GM21360 (cell line): ENCODE results near the gene MFNG.

Source experiments
- ATAC-seq: cut with Tn5 transposase; IDR thresholded peaks from one replicate; pipeline ENCODE4 v1.9.1; 2021; ENCODE audit warnings: mild to moderate bottlenecking, moderate library complexity; ENCODE audit not compliant: unreplicated experiment

Gene MFNG

DNA sequence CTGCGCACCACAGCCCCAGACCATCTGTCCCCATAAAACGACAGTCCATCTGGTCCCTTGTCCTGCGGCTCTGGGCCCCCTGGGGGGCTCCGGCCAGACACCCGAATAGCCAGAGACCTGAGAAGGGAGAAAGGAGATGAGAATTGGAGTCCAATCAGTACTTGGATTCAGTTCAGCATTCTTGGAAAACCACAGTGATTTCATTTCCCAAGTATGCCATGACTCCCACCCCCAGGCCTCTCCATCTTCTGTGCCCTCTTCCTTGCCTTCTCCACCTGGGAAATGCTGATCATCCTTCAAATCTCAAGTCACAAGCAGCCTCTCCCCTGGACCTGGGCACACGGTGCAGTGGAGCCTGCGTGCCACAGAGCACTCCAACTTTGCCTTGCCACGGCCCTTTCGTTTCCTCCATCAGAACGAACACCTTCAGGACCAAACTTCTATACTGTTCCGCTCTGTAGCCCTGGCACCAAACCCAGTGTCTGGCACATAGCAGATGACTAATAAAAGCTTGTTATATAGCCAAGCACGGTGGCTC lies 10.9 kb upstream of the MFNG start:
- no peak for ATAC-seq

- no peak for ATAC-seq
Measured at GRCh38 chr22:37496651-37497050, 10.5 kb upstream of the MFNG start.

DNA sequence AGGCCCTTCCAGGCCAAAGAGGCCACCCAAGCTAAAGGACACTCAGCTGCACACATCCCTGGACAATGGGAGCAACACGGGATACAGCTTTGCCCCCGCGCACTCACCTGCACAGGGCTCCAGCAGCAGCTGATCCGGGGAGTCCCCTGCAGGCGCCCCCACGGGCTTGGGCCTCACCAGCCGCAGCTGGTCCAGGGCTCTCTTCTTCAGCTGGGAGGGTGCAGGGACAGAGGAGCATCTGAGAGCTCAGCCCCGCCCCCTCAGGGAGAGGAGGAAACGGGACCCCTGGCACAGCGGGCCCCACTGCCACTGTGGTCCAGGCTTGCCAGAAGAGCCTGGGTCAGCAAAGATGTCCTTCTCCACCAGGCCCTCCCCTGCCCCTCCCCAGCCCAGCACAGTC lies 7.8 kb upstream of the MFNG start:
- ATAC-seq: no peak

DNA sequence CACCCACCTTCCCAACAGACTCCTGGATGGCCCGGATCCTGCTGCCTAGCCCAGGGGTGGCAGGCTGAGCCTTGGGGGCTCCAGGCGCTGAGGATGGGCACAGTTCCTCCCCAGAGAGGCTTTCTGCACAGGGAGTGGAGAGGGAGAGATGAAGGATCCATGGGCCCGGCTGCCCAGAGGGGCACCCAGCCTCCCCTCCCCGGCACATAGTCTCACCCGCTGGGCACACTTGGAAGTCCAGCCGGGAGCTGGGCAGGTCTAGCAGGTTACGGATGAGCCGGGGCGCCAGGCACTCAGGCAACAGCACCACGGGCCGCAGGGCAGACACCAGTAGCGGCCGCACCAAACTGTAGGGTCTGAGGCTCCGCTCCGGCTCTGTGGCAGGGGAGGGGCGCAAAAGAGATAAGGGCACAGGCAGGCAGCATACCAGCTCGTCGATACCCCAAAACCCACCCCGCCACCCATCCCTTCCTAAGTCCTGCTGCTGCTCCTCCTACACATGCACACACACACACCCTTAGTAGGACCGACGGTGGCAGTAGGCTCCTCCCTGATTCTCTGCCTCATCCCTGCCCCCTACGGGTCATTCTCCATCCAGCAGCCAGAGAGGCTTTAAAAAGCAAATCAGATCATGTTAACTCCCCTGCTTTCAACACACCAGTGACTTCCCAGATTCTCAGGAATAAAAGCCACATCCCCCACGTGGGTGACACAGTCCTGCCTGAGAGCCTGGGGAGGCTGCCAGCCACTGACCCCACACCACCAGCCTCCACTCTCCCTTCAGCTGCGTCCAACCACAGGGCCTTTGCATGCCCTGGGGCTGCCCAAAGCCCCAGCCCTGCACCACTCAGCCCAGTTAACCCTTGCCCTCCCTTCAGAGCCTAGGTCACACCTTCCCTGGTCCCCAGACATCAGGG lies 6.5 kb upstream of the MFNG start:
- no peak for ATAC-seq

DNA sequence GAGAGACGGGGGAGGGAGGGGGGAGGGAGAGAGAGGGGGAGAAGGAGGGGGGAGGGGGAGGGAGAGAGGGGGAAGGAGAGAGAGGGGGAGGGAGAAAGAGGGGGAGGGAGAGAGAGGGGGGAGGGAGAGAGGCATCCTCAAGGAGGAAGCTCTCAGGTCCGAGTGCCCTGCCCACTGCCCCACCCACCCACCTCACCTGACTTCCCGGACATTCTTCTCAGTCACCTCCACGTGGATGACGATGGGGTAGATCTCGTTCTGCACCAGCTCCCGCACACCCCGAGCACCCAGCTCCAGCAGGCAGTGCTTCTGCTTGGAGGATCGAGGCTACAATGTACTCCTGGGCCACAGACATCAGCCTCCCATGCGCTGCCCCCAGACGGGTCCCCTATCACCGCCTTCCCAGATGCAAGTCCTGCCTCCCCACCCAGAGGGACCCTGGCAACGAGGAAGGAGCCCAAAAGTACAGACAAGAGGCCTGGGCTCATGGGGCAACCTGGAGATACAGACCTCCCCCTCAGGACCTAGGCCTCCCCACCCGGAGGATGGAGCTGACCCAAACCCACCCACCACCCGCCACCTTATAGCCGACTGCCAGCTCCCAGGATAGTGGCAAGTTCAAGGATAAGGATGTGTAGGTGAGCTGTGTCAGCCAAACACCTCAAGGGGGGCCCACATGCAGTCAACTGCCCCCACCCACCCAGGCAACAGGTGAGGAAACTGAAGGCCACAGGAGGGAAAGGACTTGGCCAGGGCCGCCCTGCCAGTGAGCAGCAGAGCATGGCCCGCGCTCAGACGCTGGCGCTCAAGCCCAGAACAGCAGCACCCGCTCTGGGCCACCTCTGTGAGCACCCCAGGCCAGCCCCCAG lies 5.6 kb upstream of the MFNG start:
- no peak for ATAC-seq

- no peak for ATAC-seq
Measured at GRCh38 chr22:37491106-37491505, 4.9 kb upstream of the MFNG start.

DNA sequence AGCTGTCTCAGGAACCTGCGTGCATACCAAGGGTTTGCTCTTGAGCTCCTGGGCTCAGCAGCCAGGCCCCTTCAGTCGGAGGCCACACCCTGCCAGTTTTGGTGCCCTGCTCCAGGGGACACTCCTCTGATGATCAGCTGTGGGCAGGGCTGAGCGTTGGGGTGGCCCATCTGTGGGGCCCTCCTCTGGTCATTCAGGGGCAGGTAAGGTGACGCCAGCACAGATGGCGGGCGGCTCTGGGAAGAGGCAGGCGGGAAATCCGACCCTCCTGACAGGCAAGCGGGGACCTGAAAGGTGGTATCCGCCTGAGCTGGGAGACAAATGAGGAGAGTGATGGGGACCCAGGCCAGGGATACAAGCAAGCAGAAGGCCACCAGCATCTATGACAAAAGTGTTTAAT lies 3.8 kb upstream of the MFNG start:
- no peak for ATAC-seq

DNA sequence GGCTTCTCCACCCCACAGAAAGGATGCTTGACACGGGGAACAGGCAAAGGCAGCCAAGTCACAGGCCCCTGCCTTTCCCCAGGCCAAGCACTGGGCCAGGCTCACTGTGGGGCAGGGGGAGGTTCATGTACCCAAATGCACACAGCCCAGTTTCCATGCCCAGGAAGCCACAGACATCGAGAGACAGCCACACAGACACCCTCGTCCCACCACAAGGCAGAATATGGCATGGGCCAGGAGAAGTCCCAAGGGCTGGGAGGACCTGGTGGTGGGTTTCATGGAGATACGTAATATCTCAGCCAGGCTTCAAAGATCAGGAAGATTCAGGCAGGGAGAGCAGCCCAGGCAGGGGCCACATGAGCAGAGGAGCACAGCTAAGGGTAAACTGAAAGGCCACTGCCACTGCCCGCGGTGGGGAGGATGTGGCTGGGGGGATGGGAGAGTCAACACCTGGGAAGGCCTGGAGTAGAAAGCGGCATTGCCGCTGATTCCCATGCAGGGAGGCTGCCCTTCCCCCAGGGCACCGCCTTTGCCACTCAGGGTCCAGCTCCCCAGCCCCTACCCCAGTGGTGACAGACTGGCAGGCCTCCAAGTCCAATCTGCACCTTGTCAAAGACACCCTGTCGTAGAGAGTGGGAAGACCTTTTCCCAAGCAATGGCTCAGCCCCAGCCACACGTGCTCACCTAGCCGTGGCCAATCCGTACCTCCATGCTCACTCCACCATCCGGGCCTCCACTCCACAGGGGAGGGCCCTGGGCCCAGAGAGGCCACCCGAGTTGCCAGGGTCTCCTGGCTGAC lies 2.4 kb upstream of the MFNG start:
- no peak for ATAC-seq

DNA sequence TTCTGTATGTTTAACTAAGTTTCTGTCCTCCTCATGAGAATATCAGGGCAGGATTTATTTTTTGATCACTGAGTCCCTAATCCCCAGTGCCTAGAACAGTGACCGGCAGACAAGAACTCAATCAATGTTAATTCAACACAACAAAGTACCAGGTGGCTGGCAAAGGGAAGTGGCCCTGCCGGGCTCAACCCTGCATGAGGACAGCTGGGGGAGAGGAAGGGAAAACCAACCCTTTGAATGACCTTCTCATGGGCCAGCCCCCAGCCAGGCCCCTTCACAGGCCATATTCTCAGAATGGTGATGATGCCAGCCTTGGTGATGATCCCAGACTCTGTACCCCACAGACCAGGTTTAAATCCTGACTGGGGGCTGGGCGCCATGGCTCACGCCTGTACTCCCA lies 1.4 kb upstream of the MFNG start:
- no peak for ATAC-seq

DNA sequence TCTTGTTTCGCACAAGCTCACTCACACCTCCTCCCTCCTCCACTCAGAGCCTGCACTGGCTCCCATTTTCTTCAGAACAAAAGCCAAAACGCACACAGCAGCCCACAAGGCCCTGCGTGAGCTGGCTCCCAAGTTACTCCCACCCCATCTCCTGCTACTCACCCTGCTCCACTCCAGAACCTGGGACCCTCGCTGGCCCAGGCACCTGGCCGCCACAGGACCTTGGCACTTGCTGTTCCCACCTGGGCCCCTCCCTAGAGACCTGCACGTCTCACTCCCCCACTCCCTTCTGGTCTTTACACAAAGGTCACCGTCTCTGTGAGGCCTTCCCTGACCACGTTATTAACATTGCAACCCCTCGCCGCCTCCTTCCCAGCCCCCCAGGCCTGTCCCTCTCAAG lies 945 bp upstream of the MFNG start:
- ATAC-seq: no peak

DNA sequence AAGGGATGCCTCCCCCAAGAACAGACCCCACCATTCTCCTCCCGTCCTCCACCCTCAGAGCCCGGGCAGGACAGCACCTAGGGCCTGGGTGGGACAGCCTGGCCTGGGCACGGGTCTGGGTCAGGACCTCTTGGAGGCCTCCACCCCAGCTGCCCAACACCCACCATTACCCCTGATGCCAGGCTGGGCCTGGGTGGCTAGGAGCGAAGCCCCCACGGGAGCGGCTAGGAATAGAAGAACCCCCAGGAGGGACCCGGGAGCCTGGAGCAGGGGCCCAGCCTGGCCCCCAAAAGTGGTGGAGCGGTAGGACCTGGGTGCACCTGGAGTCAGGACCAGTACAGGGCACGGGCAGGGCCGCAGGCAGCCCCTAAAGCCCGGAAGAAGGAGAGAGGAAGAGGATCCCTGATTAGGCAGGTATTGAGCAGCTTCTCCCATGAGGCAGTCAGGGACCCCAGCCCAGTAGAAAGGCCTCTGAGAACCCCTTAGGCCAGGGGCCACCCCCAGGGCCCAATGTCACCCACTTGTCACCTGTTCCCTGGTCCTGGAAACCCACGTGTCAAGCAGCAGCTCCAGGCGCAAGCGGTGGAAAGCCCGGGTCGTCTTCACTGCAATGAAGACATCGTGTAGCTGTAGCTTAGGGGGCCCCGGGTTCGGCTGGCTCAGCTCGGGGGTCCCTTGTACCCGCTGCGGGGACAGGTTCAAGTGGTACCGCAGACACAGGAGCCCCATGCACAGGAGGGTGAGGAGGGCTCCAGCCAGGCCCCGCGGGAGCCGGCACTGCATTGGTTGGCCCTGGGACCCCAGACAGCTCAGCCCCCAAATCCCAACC lies 575 bp downstream of the MFNG start:
- ATAC-seq: no peak

DNA sequence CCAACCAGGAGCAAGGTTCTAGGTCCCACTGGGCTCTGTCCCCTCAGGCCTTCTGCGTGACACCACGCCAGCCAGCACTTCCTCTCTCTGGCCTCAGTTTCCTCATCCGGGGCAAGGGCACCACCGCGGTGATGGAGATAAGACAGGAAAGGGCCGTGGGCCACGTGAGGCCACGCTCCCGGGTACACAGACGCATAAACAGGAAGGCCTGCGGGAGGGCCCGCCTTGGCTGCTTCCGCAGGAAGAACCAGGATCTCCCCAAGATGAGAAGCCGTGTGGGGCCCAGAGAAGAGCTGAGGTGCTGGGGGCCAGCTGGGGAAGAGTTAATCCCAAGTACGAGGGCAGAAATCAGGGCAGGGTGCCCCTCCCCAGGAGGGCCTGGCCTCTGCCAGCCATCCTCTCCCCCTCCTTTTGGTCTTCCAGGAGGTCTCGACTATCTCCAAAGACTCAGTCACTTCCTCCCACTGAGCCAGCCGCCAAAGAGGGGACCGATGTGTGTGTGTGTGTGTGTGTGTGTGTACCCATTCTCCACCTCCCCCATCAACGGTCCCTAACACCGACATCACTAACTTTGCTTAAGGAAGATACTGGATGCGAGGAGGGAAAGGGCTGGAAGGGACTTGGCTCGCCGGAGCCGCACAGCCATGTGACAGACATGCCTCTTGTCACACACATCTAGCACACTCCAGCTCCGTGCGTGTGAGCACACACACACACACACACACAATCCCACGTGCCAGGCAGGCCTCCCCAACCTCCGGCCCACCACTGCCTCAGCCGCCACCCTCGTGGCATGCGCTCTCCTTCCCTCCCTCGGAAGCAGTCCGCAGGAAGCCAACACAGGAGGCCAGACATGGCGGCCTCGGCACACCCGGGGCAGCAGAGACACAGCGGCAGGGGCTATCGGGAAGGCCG lies 1.4 kb downstream of the MFNG start:
- no peak for ATAC-seq

DNA sequence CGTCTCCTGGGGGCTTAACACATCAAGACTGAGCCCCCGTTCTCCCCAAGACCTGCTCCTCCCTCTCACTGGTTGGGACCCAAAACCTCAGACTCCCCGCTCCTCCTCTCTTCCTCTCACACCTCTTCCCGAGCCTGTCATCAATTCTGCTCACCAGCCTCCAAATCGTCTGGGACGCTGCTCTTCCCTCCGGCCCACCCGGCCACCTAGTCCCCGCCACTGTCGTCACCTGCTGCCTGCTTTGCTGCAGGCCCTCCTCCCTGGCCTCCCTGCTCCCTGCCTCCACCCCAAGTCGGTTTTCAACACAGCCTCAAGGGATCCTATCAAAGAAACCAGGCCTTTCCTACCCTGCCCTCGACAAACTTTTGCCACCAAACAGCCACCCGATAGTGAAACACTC lies 3.1 kb downstream of the MFNG start:
- ATAC-seq: no peak

- ATAC-seq: no peak
Measured at GRCh38 chr22:37482244-37482643, 3.9 kb downstream of the MFNG start.

DNA sequence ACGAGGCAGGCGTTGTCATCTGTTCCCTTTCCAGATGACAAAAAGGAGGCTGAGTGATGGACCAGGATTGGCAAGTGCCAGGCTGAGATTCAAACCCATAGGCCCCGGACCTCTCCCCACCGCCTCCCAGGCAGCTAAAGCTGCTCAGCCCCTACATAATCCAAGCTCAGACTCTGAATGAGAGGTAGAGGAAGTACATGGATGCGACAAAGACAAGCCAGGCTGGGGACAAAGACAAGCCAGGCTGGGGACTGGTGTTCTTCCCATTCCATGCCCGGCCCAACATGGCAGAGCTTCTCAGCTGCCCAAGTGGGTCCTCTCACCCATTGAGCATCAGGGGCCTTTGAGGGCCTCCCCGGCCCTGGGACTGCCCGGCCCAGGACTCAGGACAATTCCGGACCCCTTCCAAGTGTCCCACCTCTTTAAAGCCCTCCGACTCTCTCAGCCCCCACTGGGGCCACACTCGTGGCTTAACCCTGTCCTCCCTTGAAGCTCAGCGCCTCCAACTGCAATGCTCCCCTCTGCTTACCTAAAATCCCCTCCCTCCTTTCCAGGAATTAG lies 4.8 kb downstream of the MFNG start:
- ATAC-seq: no peak

GRCh38 chr22:37480387-37481346 lies 5.5 kb downstream of the MFNG start:
- ATAC-seq: no peak

- ATAC-seq: no peak
Measured at GRCh38 chr22:37479196-37479595, 7.0 kb downstream of the MFNG start.
